Ramos (cell line): ENCODE results near the gene TLX2.

Experiments
- in situ Hi-C: fragments of 300-500 bp; cut with MboI; formaldehyde crosslinking; loops from one replicate; pipeline ENCODE4 v1.14.3; 2022; ENCODE audit warnings: low sequenced_read_pairs; ENCODE audit not compliant: unreplicated experiment

Gene TLX2

GRCh38 chr2:74530239-74531187 is 16.3 kb downstream of the TLX2 start:
- in situ Hi-C loops = no loop called here

GRCh38 chr2:74531666-74532065 is 17.4 kb downstream of the TLX2 start:
- in situ Hi-C loops = no loop called here

GRCh38 chr2:74532222-74532621 is 18.0 kb downstream of the TLX2 start:
- in situ Hi-C loops = no loop called here

GRCh38 chr2:74533464-74533863 is 19.2 kb downstream of the TLX2 start:
- in situ Hi-C loops = no loop called here

GRCh38 chr2:74534411-74534810 is 20.2 kb downstream of the TLX2 start:
- in situ Hi-C loops = no loop called here

- in situ Hi-C loops = no loop called here
These were observed 21.3 kb downstream of the TLX2 start for GRCh38 chr2:74535440-74535965.

- in situ Hi-C loops = no loop called here
These were observed 22.1 kb downstream of the TLX2 start for GRCh38 chr2:74536166-74536950.

- in situ Hi-C loops = no loop called here
These were observed 22.9 kb downstream of the TLX2 start for GRCh38 chr2:74537140-74537539.

- in situ Hi-C loops = no loop called here
These were observed 24.7 kb downstream of the TLX2 start for GRCh38 chr2:74538881-74539339.

- in situ Hi-C loops = no loop called here
These were observed 26.0 kb downstream of the TLX2 start for GRCh38 chr2:74540291-74540690.

GRCh38 chr2:74542978-74543377 is 28.7 kb downstream of the TLX2 start:
- in situ Hi-C loops = no loop called here

- in situ Hi-C loops = no loop called here
These were observed 30.4 kb downstream of the TLX2 start for GRCh38 chr2:74544634-74545033.

GRCh38 chr2:74546004-74546403 is 31.8 kb downstream of the TLX2 start:
- in situ Hi-C loops = no loop called here

GRCh38 chr2:74548285-74548899 is 34.1 kb downstream of the TLX2 start:
- in situ Hi-C loops = no loop called here

GRCh38 chr2:74548900-74549826 is 34.9 kb downstream of the TLX2 start:
- in situ Hi-C loops = no loop called here

- in situ Hi-C loops = no loop called here
These were observed 36.0 kb downstream of the TLX2 start for GRCh38 chr2:74550231-74550630.

- in situ Hi-C loops = no loop called here
These were observed 37.3 kb downstream of the TLX2 start for GRCh38 chr2:74551530-74551929.

- in situ Hi-C loops = no loop called here
These were observed 38.0 kb downstream of the TLX2 start for GRCh38 chr2:74551942-74552913.
